Activated T-helper 17 cell treated with anti-CD3 and anti-CD28 coated beads, Interleukin-2, amount 50 U/mL, for 72 hours (primary cell): ENCODE data around the gene SCN11A. TPM values are rescaled to one million over a fixed set of nuclear protein-coding genes. Genes with fewer than 3 reads are reported as not detected.
"Not testable (repeated sequence)": the region's sequence is repeated elsewhere in the genome, so short reads cannot be mapped to it uniquely, and the experiment has no call there.

Source experiments
- ATAC-seq: fragments of 150-1000 bp; cut with Tn5 transposase; replicated peaks from 2 replicates; pipeline ENCODE4 v1.10.0; 2021; ENCODE audit warnings: mild to moderate bottlenecking, moderate library complexity
- H3K27ac Mint-ChIP-seq: one replicate; pipeline ENCODE4 v1.8.0; 2022; ENCODE audit warnings: mixed read lengths
- H3K27me3 Mint-ChIP-seq: one replicate; pipeline ENCODE4 v1.8.0; 2022; ENCODE audit warnings: mixed read lengths
- H3K36me3 Mint-ChIP-seq: one replicate; pipeline ENCODE4 v1.8.0; 2022; ENCODE audit warnings: low read depth, mild to moderate bottlenecking, mixed read lengths
- H3K4me1 Mint-ChIP-seq: one replicate; pipeline ENCODE4 v1.8.0; 2022; ENCODE audit warnings: mixed read lengths
- H3K4me3 Mint-ChIP-seq: one replicate; pipeline ENCODE4 v1.8.0; 2022; ENCODE audit warnings: mild to moderate bottlenecking, mixed read lengths
- H3K9me3 Mint-ChIP-seq: one replicate; pipeline ENCODE4 v1.8.0; 2022; ENCODE audit warnings: mixed read lengths
- total RNA-seq, 2 donors: library from RNA; stranded (reverse); gene quantifications; one replicate each; pipeline ENCODE4 v1.2.3, GENCODE V29; 2022

The SCN11A gene
- total RNA-seq, 2 donors from 2014 or later, result 0.21 to 0.22 TPM

- Mint-ChIP-seq H3K27me3 (no peaks in the 10 kb centered on the region), H3K27ac (no peak overlapping the region), H3K4me3 (no peak overlapping the region), H3K4me1 (peaks cover 22% of the 10 kb centered on the region), H3K9me3 (peaks cover 4% of the 10 kb centered on the region), H3K36me3 (peaks cover 99% of the 10 kb centered on the region)
- no peak for ATAC-seq
These were observed 34.4 kb upstream of the SCN11A start for GRCh38 chr3:39086144-39086543.

- H3K27ac Mint-ChIP-seq, result peak overlapping the region; percentile 94
- no peaks in the 10 kb centered on the region for H3K27me3 Mint-ChIP-seq
- H3K4me3 Mint-ChIP-seq, result peak overlapping the region; percentile 69
- H3K36me3 Mint-ChIP-seq, result peaks cover 89% of the 10 kb centered on the region
- peak; percentile 95 for ATAC-seq
- H3K4me1 Mint-ChIP-seq, result peaks cover 29% of the 10 kb centered on the region
- peaks cover 4% of the 10 kb centered on the region for H3K9me3 Mint-ChIP-seq
These were observed 31.0 kb upstream of the SCN11A start for GRCh38 chr3:39082666-39083313.

GRCh38 chr3:39080026-39080425, 28.3 kb upstream of the SCN11A start:
- ATAC-seq, result no peak
- H3K4me1 Mint-ChIP-seq, result peaks cover 38% of the 10 kb centered on the region
- no peaks in the 10 kb centered on the region for H3K27me3 Mint-ChIP-seq
- H3K9me3 Mint-ChIP-seq, result peaks cover 5% of the 10 kb centered on the region
- peaks cover 89% of the 10 kb centered on the region for H3K36me3 Mint-ChIP-seq
- H3K4me3 Mint-ChIP-seq, result no peak overlapping the region
- peak overlapping the region; percentile 94 for H3K27ac Mint-ChIP-seq

- no peaks in the 10 kb centered on the region for H3K27me3 Mint-ChIP-seq
- H3K4me1 Mint-ChIP-seq, result peaks cover 42% of the 10 kb centered on the region
- no peak overlapping the region for H3K4me3 Mint-ChIP-seq
- H3K9me3 Mint-ChIP-seq, result peaks cover 7% of the 10 kb centered on the region
- no peak overlapping the region for H3K27ac Mint-ChIP-seq
- ATAC-seq, result no peak
- H3K36me3 Mint-ChIP-seq, result peaks cover 90% of the 10 kb centered on the region
These were observed 27.8 kb upstream of the SCN11A start for GRCh38 chr3:39079530-39079929.

- H3K9me3 Mint-ChIP-seq, result peaks cover 3% of the 10 kb centered on the region
- peak overlapping the region; percentile 83 for H3K27ac Mint-ChIP-seq
- peak overlapping the region; percentile 54 for H3K4me3 Mint-ChIP-seq
- H3K27me3 Mint-ChIP-seq, result no peaks in the 10 kb centered on the region
- peak; percentile 89 for ATAC-seq
- H3K36me3 Mint-ChIP-seq, result peaks cover 89% of the 10 kb centered on the region
- peaks cover 20% of the 10 kb centered on the region for H3K4me1 Mint-ChIP-seq
These were observed 24.2 kb upstream of the SCN11A start for GRCh38 chr3:39075910-39076309.

GRCh38 chr3:39068556-39068955, 16.8 kb upstream of the SCN11A start:
- Mint-ChIP-seq H3K27ac (no peak overlapping the region), H3K4me1 (peaks cover 3% of the 10 kb centered on the region), H3K27me3 (no peaks in the 10 kb centered on the region), H3K4me3 (no peak overlapping the region), H3K9me3 (no peaks in the 10 kb centered on the region), H3K36me3 (peaks cover 95% of the 10 kb centered on the region)
- ATAC-seq, result no peak

- no peak overlapping the region for H3K4me3 Mint-ChIP-seq
- peaks cover 8% of the 10 kb centered on the region for H3K4me1 Mint-ChIP-seq
- no peak for ATAC-seq
- peaks cover 95% of the 10 kb centered on the region for H3K36me3 Mint-ChIP-seq
- H3K9me3 Mint-ChIP-seq, result no peaks in the 10 kb centered on the region
- no peaks in the 10 kb centered on the region for H3K27me3 Mint-ChIP-seq
- H3K27ac Mint-ChIP-seq, result no peak overlapping the region
These were observed 15.5 kb upstream of the SCN11A start for GRCh38 chr3:39067286-39067685.

GRCh38 chr3:39065197-39065596, 13.5 kb upstream of the SCN11A start:
- Mint-ChIP-seq H3K36me3 (peaks cover 80% of the 10 kb centered on the region), H3K27me3 (no peaks in the 10 kb centered on the region), H3K27ac (peak overlapping the region; percentile 53), H3K4me1 (peaks cover 9% of the 10 kb centered on the region), H3K9me3 (no peaks in the 10 kb centered on the region), H3K4me3 (peak overlapping the region; percentile 29)
- peak; percentile 84 for ATAC-seq

GRCh38 chr3:39064646-39065045, 12.9 kb upstream of the SCN11A start:
- H3K4me1 Mint-ChIP-seq, result peaks cover 8% of the 10 kb centered on the region

GRCh38 chr3:39063143-39063542, 11.4 kb upstream of the SCN11A start:
- Mint-ChIP-seq H3K4me1 (peaks cover 19% of the 10 kb centered on the region), H3K9me3 (no peaks in the 10 kb centered on the region), H3K27me3 (no peaks in the 10 kb centered on the region), H3K4me3 (peak overlapping the region; percentile 25), H3K27ac (no peak overlapping the region), H3K36me3 (peaks cover 81% of the 10 kb centered on the region)
- ATAC-seq, result peak; percentile 83

More at GRCh38 chr3:39064646-39065045, 12.9 kb upstream of the SCN11A start:
- H3K27ac Mint-ChIP-seq, result peak overlapping the region; percentile 53
- H3K9me3 Mint-ChIP-seq, result no peaks in the 10 kb centered on the region
- no peaks in the 10 kb centered on the region for H3K27me3 Mint-ChIP-seq
- peak overlapping the region; percentile 29 for H3K4me3 Mint-ChIP-seq
- peaks cover 79% of the 10 kb centered on the region for H3K36me3 Mint-ChIP-seq
- no peak for ATAC-seq

- no peak for ATAC-seq
- H3K27me3 Mint-ChIP-seq, result no peaks in the 10 kb centered on the region
- peak overlapping the region; percentile 25 for H3K4me3 Mint-ChIP-seq
- H3K9me3 Mint-ChIP-seq, result no peaks in the 10 kb centered on the region
- peak overlapping the region; percentile 55 for H3K27ac Mint-ChIP-seq
- peaks cover 75% of the 10 kb centered on the region for H3K36me3 Mint-ChIP-seq
- H3K4me1 Mint-ChIP-seq, result peaks cover 21% of the 10 kb centered on the region
These were observed 10.4 kb upstream of the SCN11A start for GRCh38 chr3:39062180-39062579.

- H3K27ac Mint-ChIP-seq, result not testable (repeated sequence)
These were observed 9.5 kb upstream of the SCN11A start for GRCh38 chr3:39061228-39061627.

GRCh38 chr3:39056151-39056550, 4.4 kb upstream of the SCN11A start:
- H3K9me3 Mint-ChIP-seq, result no peaks in the 10 kb centered on the region
- peak overlapping the region; percentile 72 for H3K4me3 Mint-ChIP-seq
- no peaks in the 10 kb centered on the region for H3K27me3 Mint-ChIP-seq
- ATAC-seq, result peak; percentile 24
- peaks cover 33% of the 10 kb centered on the region for H3K4me1 Mint-ChIP-seq
- peak overlapping the region; percentile 88 for H3K27ac Mint-ChIP-seq
- peaks cover 33% of the 10 kb centered on the region for H3K36me3 Mint-ChIP-seq

More at GRCh38 chr3:39061228-39061627, 9.5 kb upstream of the SCN11A start:
- peaks cover 73% of the 10 kb centered on the region for H3K36me3 Mint-ChIP-seq
- H3K27me3 Mint-ChIP-seq, H3K9me3 Mint-ChIP-seq, H3K4me3 Mint-ChIP-seq, ATAC-seq: not testable (repeated sequence)
- peaks cover 30% of the 10 kb centered on the region for H3K4me1 Mint-ChIP-seq

- H3K9me3 Mint-ChIP-seq, result no peaks in the 10 kb centered on the region
- ATAC-seq, result no peak
- H3K27ac Mint-ChIP-seq, result no peak overlapping the region
- H3K4me3 Mint-ChIP-seq, result peak overlapping the region; percentile 93
- H3K36me3 Mint-ChIP-seq, result peaks cover 19% of the 10 kb centered on the region
- peaks cover 35% of the 10 kb centered on the region for H3K4me1 Mint-ChIP-seq
- no peaks in the 10 kb centered on the region for H3K27me3 Mint-ChIP-seq
These were observed 2.0 kb upstream of the SCN11A start for GRCh38 chr3:39053696-39054095.

- Mint-ChIP-seq H3K27ac (peak overlapping the region; percentile 97), H3K36me3 (peaks cover 11% of the 10 kb centered on the region), H3K4me1 (peaks cover 32% of the 10 kb centered on the region), H3K4me3 (peak overlapping the region; percentile 93), H3K27me3 (no peaks in the 10 kb centered on the region), H3K9me3 (no peaks in the 10 kb centered on the region)
- no peak for ATAC-seq
These were observed 839 bp upstream of the SCN11A start for GRCh38 chr3:39052583-39052982.
